ENCODE results near the gene CCL19.

DNA sequence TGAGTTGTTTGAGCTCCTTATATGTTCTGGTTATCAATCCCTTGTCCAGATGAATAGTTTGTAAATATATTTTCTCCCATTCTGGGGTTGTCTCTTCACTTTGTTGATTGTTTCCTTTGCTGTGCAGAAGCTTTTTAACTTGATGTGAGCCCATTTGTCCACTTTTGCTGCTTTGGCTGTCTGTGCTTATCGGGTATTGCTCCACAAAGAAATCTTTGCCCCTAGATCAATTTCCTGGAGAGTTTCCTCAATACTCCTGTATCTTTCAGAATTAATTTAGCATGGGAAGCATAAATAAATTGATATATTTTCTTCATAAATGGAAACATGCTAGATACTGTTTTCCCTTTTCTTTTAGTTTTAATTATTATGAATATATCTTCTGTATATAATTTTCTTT lies 41.4 kb upstream of the CCL19 start:
- no peak for TF ChIP-seq CTCF (IDR thresholded peaks at IDR 0.05)
- TF ChIP-seq POLR2A (IDR thresholded peaks at IDR 0.05), result no peak
